ENCODE results near the gene PARP11. TPM values are rescaled to one million over a fixed set of nuclear protein-coding genes. Genes with fewer than 3 reads are reported as not detected.

The PARP11 gene
- total and polyA plus RNA-seq, 9 donors: 5.0 to 10.4 (median 6.2) TPM

DNA sequence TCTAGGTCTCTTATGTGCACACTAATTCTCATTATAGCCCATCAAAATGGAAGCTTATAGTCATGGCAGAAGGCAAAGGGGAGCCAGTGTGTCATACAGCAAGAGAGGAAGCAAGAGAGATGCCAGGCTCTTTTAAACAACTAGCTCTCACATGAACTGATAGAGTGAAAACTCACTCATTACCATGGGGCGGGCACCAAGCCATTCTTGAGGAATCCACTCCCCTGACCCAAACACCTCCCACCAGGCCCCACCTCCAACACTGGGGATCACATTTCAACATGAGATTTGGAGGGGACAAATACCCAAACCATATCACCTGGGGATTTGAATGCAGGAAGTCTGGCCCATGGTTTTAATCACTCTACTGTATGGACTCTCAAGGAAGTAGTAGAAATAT, 83.4 kb downstream of the PARP11 start:
- no peak overlapping the region for H3K4me3 ChIP-seq (ENCODE audit: low read length)
- peaks cover 3% of the 10 kb centered on the region for H3K9me3 ChIP-seq (replicated peaks; ENCODE audit: control insufficient read depth, low read depth, low read length)
- H3K27me3 ChIP-seq (ENCODE audit: control insufficient read depth, insufficient read depth, low read length): no peaks in the 10 kb centered on the region
- no peaks in the 10 kb centered on the region for H3K4me1 ChIP-seq (ENCODE audit: control insufficient read depth, insufficient read depth, low read length)
- H3K27ac ChIP-seq (ENCODE audit: low read length): no peak overlapping the region
- DNase-seq: no peak
- WGBS (ENCODE audit: insufficient coverage): no CpG with 5 or more reads among the region's 1 CpG
- H3K36me3 ChIP-seq (ENCODE audit: control insufficient read depth, insufficient read depth, low read length): no peaks in the 10 kb centered on the region

DNA sequence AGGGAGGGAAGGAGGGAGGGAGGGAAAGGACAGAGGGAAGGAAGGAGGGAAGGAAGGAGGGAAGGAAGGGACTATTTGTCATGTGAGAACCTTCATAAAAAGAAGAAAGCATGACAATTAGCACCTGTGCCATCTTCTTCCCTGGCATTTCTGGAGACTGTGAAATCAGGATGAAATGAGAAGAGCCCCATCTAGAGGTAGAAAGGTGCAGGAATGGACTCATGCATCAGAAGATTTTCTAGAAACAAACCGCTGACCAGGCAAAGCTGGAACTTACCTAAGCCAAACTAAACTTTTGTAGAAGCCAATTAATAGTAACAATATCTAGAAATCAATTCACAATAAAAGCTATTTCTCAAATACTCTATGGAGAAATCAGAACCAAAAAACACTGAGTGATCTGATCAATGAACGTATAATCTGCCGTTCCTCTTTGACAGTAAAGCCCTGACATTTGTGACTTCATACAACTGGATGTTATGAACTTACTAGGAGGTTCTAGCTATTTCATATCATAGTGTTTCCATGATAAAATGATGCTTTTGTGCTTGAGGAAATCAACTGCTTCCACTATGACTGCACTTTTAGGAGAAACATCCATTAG, 95.9 kb downstream of the PARP11 start:
- no CpG with 5 or more reads among the region's 3 CpGs for WGBS (ENCODE audit: insufficient coverage)
- peaks cover 2% of the 10 kb centered on the region for H3K27me3 ChIP-seq (ENCODE audit: control insufficient read depth, insufficient read depth, low read length)
- H3K9me3 ChIP-seq (replicated peaks; ENCODE audit: control insufficient read depth, low read depth, low read length): no peaks in the 10 kb centered on the region
- H3K4me3 ChIP-seq (ENCODE audit: low read length): no peak overlapping the region
- H3K27ac ChIP-seq (ENCODE audit: low read length): no peak overlapping the region
- H3K4me1 ChIP-seq (ENCODE audit: control insufficient read depth, insufficient read depth, low read length): no peaks in the 10 kb centered on the region
- DNase-seq: peak; percentile 43
- H3K36me3 ChIP-seq (ENCODE audit: control insufficient read depth, insufficient read depth, low read length): no peaks in the 10 kb centered on the region

GRCh38 chr12:3775385-3776035, 97.7 kb downstream of the PARP11 start:
- no peaks in the 10 kb centered on the region for H3K4me1 ChIP-seq (ENCODE audit: control insufficient read depth, insufficient read depth, low read length)
- no peak overlapping the region for H3K27ac ChIP-seq (ENCODE audit: low read length)
- DNase-seq: no peak
- no peaks in the 10 kb centered on the region for H3K9me3 ChIP-seq (replicated peaks; ENCODE audit: control insufficient read depth, low read depth, low read length)
- no peak overlapping the region for H3K4me3 ChIP-seq (ENCODE audit: low read length)
- no peaks in the 10 kb centered on the region for H3K36me3 ChIP-seq (ENCODE audit: control insufficient read depth, insufficient read depth, low read length)
- WGBS (ENCODE audit: insufficient coverage): 72% methylated on average over 3 of the region's 5 CpGs
- peaks cover 2% of the 10 kb centered on the region for H3K27me3 ChIP-seq (ENCODE audit: control insufficient read depth, insufficient read depth, low read length)

GRCh38 chr12:3772380-3772779, 100.8 kb downstream of the PARP11 start:
- H3K27ac ChIP-seq (ENCODE audit: low read length): no peak overlapping the region
- WGBS (ENCODE audit: insufficient coverage): 36% methylated on average over 4 of the region's 4 CpGs
- peak; percentile 35 for DNase-seq
- no peaks in the 10 kb centered on the region for H3K4me1 ChIP-seq (ENCODE audit: control insufficient read depth, insufficient read depth, low read length)
- H3K9me3 ChIP-seq (replicated peaks; ENCODE audit: control insufficient read depth, low read depth, low read length): no peaks in the 10 kb centered on the region
- H3K36me3 ChIP-seq (ENCODE audit: control insufficient read depth, insufficient read depth, low read length): no peaks in the 10 kb centered on the region
- H3K27me3 ChIP-seq (ENCODE audit: control insufficient read depth, insufficient read depth, low read length): peaks cover 2% of the 10 kb centered on the region
- H3K4me3 ChIP-seq (ENCODE audit: low read length): no peak overlapping the region

- 50% methylated on average over 1 of the region's 1 CpG for WGBS (ENCODE audit: insufficient coverage)
- Histone ChIP-seq H3K27me3 (ENCODE audit: control insufficient read depth, insufficient read depth, low read length) (peaks cover 2% of the 10 kb centered on the region), H3K9me3 (replicated peaks; ENCODE audit: control insufficient read depth, low read depth, low read length) (no peaks in the 10 kb centered on the region), H3K4me1 (ENCODE audit: control insufficient read depth, insufficient read depth, low read length) (no peaks in the 10 kb centered on the region), H3K36me3 (ENCODE audit: control insufficient read depth, insufficient read depth, low read length) (no peaks in the 10 kb centered on the region), H3K27ac (ENCODE audit: low read length) (no peak overlapping the region), H3K4me3 (ENCODE audit: low read length) (no peak overlapping the region)
- no peak for DNase-seq
Observed at GRCh38 chr12:3771853-3772252, 101.3 kb downstream of the PARP11 start.

DNA sequence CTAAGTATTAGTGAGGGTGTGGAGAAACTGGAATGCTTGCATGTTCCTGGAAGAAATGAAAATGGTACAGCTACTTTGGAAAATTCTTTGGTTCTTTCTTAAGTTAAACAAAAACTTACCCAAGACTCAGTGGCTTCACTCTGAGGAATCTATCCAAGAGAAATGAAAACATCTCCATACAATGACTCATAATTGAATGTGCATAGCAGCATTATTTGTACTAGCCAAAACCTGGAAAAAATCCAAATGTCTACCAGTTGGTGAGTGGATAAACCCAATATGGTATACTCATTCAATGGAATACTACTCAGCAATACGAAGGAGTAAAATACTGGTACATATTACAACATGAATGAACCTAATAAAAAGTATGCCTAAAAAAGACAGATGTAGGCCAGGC, 102.3 kb downstream of the PARP11 start:
- no peaks in the 10 kb centered on the region for H3K36me3 ChIP-seq (ENCODE audit: control insufficient read depth, insufficient read depth, low read length)
- no peaks in the 10 kb centered on the region for H3K4me1 ChIP-seq (ENCODE audit: control insufficient read depth, insufficient read depth, low read length)
- DNase-seq: no peak
- peaks cover 2% of the 10 kb centered on the region for H3K27me3 ChIP-seq (ENCODE audit: control insufficient read depth, insufficient read depth, low read length)
- H3K4me3 ChIP-seq (ENCODE audit: low read length): no peak overlapping the region
- no CpG with 5 or more reads among the region's 1 CpG for WGBS (ENCODE audit: insufficient coverage)
- H3K9me3 ChIP-seq (replicated peaks; ENCODE audit: control insufficient read depth, low read depth, low read length): no peaks in the 10 kb centered on the region
- H3K27ac ChIP-seq (ENCODE audit: low read length): no peak overlapping the region

GRCh38 chr12:3768911-3769447, 104.2 kb downstream of the PARP11 start:
- Histone ChIP-seq H3K27ac (ENCODE audit: low read length) (no peak overlapping the region), H3K27me3 (ENCODE audit: control insufficient read depth, insufficient read depth, low read length) (no peaks in the 10 kb centered on the region), H3K36me3 (ENCODE audit: control insufficient read depth, insufficient read depth, low read length) (no peaks in the 10 kb centered on the region), H3K4me3 (ENCODE audit: low read length) (no peak overlapping the region), H3K9me3 (replicated peaks; ENCODE audit: control insufficient read depth, low read depth, low read length) (no peaks in the 10 kb centered on the region), H3K4me1 (ENCODE audit: control insufficient read depth, insufficient read depth, low read length) (no peaks in the 10 kb centered on the region)
- no peak for DNase-seq
- WGBS (ENCODE audit: insufficient coverage): no CpG with 5 or more reads among the region's 3 CpGs

- no peak for DNase-seq
- peaks cover 3% of the 10 kb centered on the region for H3K4me1 ChIP-seq (ENCODE audit: control insufficient read depth, insufficient read depth, low read length)
- WGBS (ENCODE audit: insufficient coverage): 41% methylated on average over 4 of the region's 7 CpGs
- no peak overlapping the region for H3K27ac ChIP-seq (ENCODE audit: low read length)
- no peaks in the 10 kb centered on the region for H3K27me3 ChIP-seq (ENCODE audit: control insufficient read depth, insufficient read depth, low read length)
- H3K4me3 ChIP-seq (ENCODE audit: low read length): no peak overlapping the region
- no peaks in the 10 kb centered on the region for H3K9me3 ChIP-seq (replicated peaks; ENCODE audit: control insufficient read depth, low read depth, low read length)
- no peaks in the 10 kb centered on the region for H3K36me3 ChIP-seq (ENCODE audit: control insufficient read depth, insufficient read depth, low read length)
Observed at GRCh38 chr12:3761116-3761735, 112.0 kb downstream of the PARP11 start.

DNA sequence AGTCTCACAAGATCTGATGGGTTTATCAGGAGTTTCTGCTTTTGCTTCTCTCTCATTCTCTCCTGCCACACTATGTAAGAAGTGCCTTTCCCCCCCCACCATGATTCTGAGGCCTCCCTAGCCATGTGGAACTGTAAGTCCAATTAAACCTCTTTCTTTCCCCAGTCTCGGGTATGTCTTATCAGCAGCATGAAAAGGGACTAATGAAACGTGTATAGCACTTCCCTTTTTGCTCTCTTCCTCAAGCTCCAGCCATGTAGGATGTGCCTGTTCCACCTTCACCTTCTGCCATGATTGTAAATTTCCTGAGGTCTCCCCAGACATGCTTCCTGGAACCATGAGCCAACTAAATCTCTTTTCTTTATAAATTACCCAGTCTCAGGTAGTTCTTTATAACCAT, 113.3 kb downstream of the PARP11 start:
- no peak for DNase-seq
- 68% methylated on average over 2 of the region's 2 CpGs for WGBS (ENCODE audit: insufficient coverage)
- no peaks in the 10 kb centered on the region for H3K36me3 ChIP-seq (ENCODE audit: control insufficient read depth, insufficient read depth, low read length)
- H3K4me1 ChIP-seq (ENCODE audit: control insufficient read depth, insufficient read depth, low read length): peaks cover 14% of the 10 kb centered on the region
- H3K9me3 ChIP-seq (replicated peaks; ENCODE audit: control insufficient read depth, low read depth, low read length): no peaks in the 10 kb centered on the region
- no peak overlapping the region for H3K27ac ChIP-seq (ENCODE audit: low read length)
- no peak overlapping the region for H3K4me3 ChIP-seq (ENCODE audit: low read length)
- H3K27me3 ChIP-seq (ENCODE audit: control insufficient read depth, insufficient read depth, low read length): no peaks in the 10 kb centered on the region

All from muscle of leg (tissue), 11 donors.